ENCODE results near the gene LAD1. TPM values are rescaled to one million over a fixed set of nuclear protein-coding genes. Genes with fewer than 3 reads are reported as not detected.

The LAD1 gene
- total RNA-seq, 1 donor from 2014 or later, result not detected

GRCh38 chr1:201422436-201423030 is 23.4 kb upstream of the LAD1 start:
- no peak for TF ChIP-seq CTCF (IDR thresholded peaks at IDR 0.05)
- CTCF ChIA-PET, result no interaction called here
- ATAC-seq (ENCODE audit: low read depth) (no peak), DNase-seq (no peak)
- H3K36me3 Mint-ChIP-seq (ENCODE audit: low read depth), result no peaks in the 10 kb centered on the region
- H3K9me3 Mint-ChIP-seq, result no peaks in the 10 kb centered on the region
- no peak overlapping the region for H3K27ac Mint-ChIP-seq
- peaks cover 6% of the 10 kb centered on the region for H3K27me3 Mint-ChIP-seq
- intact Hi-C loops (cut with micrococcal nuclease), result no loop called here
- no peaks in the 10 kb centered on the region for H3K4me1 Mint-ChIP-seq
- POLR2A ChIA-PET, result no interaction called here
- no peak overlapping the region for H3K4me3 Mint-ChIP-seq

GRCh38 chr1:201422026-201422425 is 22.9 kb upstream of the LAD1 start:
- POLR2A ChIA-PET, result no interaction called here
- H3K36me3 Mint-ChIP-seq (ENCODE audit: low read depth), result no peaks in the 10 kb centered on the region
- H3K27ac Mint-ChIP-seq, result no peak overlapping the region
- no peak overlapping the region for H3K4me3 Mint-ChIP-seq
- peaks cover 6% of the 10 kb centered on the region for H3K27me3 Mint-ChIP-seq
- H3K9me3 Mint-ChIP-seq, result no peaks in the 10 kb centered on the region
- DNase-seq, result no peak
- no peak for TF ChIP-seq CTCF (IDR thresholded peaks at IDR 0.05)
- no peaks in the 10 kb centered on the region for H3K4me1 Mint-ChIP-seq
- intact Hi-C loops (cut with micrococcal nuclease), result no loop called here
- no peak for ATAC-seq (ENCODE audit: low read depth)
- CTCF ChIA-PET, result no interaction called here

GRCh38 chr1:201421041-201421440 is 21.9 kb upstream of the LAD1 start:
- Mint-ChIP-seq H3K36me3 (ENCODE audit: low read depth) (no peaks in the 10 kb centered on the region), H3K27me3 (peaks cover 9% of the 10 kb centered on the region), H3K27ac (no peak overlapping the region), H3K9me3 (no peaks in the 10 kb centered on the region), H3K4me3 (no peak overlapping the region), H3K4me1 (no peaks in the 10 kb centered on the region)
- ATAC-seq (ENCODE audit: low read depth) (no peak), DNase-seq (no peak)
- ChIA-PET POLR2A (no interaction called here), CTCF (no interaction called here)
- no peak for TF ChIP-seq CTCF (IDR thresholded peaks at IDR 0.05)
- intact Hi-C loops (cut with micrococcal nuclease), result no loop called here

GRCh38 chr1:201420608-201421002 is 21.5 kb upstream of the LAD1 start:
- no peak for ATAC-seq (ENCODE audit: low read depth)
- Mint-ChIP-seq H3K27me3 (peaks cover 9% of the 10 kb centered on the region), H3K36me3 (ENCODE audit: low read depth) (no peaks in the 10 kb centered on the region), H3K27ac (no peak overlapping the region), H3K4me3 (no peak overlapping the region), H3K9me3 (no peaks in the 10 kb centered on the region), H3K4me1 (no peaks in the 10 kb centered on the region)
- ChIA-PET CTCF (no interaction called here), POLR2A (no interaction called here)
- TF ChIP-seq CTCF (IDR thresholded peaks at IDR 0.05), result no peak
- intact Hi-C loops (cut with micrococcal nuclease), result no loop called here
- DNase-seq, result no peak

- Mint-ChIP-seq H3K4me3 (no peak overlapping the region), H3K27me3 (peaks cover 10% of the 10 kb centered on the region), H3K4me1 (no peaks in the 10 kb centered on the region), H3K36me3 (ENCODE audit: low read depth) (no peaks in the 10 kb centered on the region), H3K9me3 (no peaks in the 10 kb centered on the region), H3K27ac (no peak overlapping the region)
- no peak for TF ChIP-seq CTCF (IDR thresholded peaks at IDR 0.05)
- DNase-seq, result no peak
- intact Hi-C loops (cut with micrococcal nuclease), result no loop called here
- CTCF ChIA-PET, result no interaction called here
- POLR2A ChIA-PET, result no interaction called here
- ATAC-seq (ENCODE audit: low read depth), result no peak
Observed at GRCh38 chr1:201419746-201420607, 20.9 kb upstream of the LAD1 start.
